HEK293 (cell line): ENCODE results near the gene NCEH1.

ENCODE experiments used
- CTCF ChIP-seq: fragments of 450-650 bp; formaldehyde crosslinking; IDR thresholded peaks from 2 replicates; pipeline ENCODE4 v1.5.1; 2016; ENCODE audit warnings: missing biosample characterization, missing genetic modification characterization
- MZF1 ChIP-seq: fragments of 450-650 bp; formaldehyde crosslinking; IDR thresholded peaks from 2 replicates; pipeline ENCODE4 v1.5.1; 2017; ENCODE audit warnings: missing biosample characterization, missing genetic modification characterization, borderline replicate concordance
- RBAK ChIP-seq: fragments of 450-650 bp; formaldehyde crosslinking; IDR thresholded peaks from 2 replicates; pipeline ENCODE4 v1.5.1; 2016; ENCODE audit warnings: missing biosample characterization, missing genetic modification characterization
- ZBTB7A ChIP-seq: fragments of 450-650 bp; formaldehyde crosslinking; IDR thresholded peaks from 2 replicates; pipeline ENCODE4 v1.5.1; 2016; ENCODE audit warnings: low read depth, missing biosample characterization, missing genetic modification characterization
- ZNF18 ChIP-seq: fragments of 450-650 bp; formaldehyde crosslinking; IDR thresholded peaks from 2 replicates; pipeline ENCODE4 v1.5.1; 2016; ENCODE audit warnings: missing biosample characterization, missing genetic modification characterization
- ZNF350 ChIP-seq: fragments of 450-650 bp; formaldehyde crosslinking; IDR thresholded peaks from 2 replicates; pipeline ENCODE4 v1.5.0; 2017; ENCODE audit warnings: missing biosample characterization, mild to moderate bottlenecking, missing genetic modification characterization
- ZNF37A ChIP-seq: fragments of 450-650 bp; IDR thresholded peaks from 2 replicates; pipeline ENCODE4 v1.5.1; 2018; ENCODE audit warnings: missing biosample characterization, missing genetic modification characterization
- ZNF501 ChIP-seq: fragments of 450-650 bp; formaldehyde crosslinking; IDR thresholded peaks from 2 replicates; pipeline ENCODE4 v1.5.1; 2016; ENCODE audit warnings: missing biosample characterization, missing genetic modification characterization
- ZNF510 ChIP-seq: fragments of 450-650 bp; formaldehyde crosslinking; IDR thresholded peaks from 2 replicates; pipeline ENCODE4 v1.5.1; 2018; ENCODE audit warnings: mild to moderate bottlenecking, missing genetic modification characterization, missing biosample characterization; ENCODE audit not compliant: insufficient replicate concordance
- ZNF560 ChIP-seq: fragments of 450-650 bp; formaldehyde crosslinking; IDR thresholded peaks from 2 replicates; pipeline ENCODE4 v1.5.1; 2017; ENCODE audit warnings: missing biosample characterization, missing genetic modification characterization, borderline replicate concordance
- ZNF571 ChIP-seq: fragments of 450-650 bp; formaldehyde crosslinking; IDR thresholded peaks from 2 replicates; pipeline ENCODE4 v1.5.0; 2017; ENCODE audit warnings: missing biosample characterization, missing genetic modification characterization
- ZNF664 ChIP-seq: fragments of 450-650 bp; formaldehyde crosslinking; IDR thresholded peaks from 2 replicates; pipeline ENCODE4 v1.5.1; 2016; ENCODE audit warnings: missing biosample characterization, missing genetic modification characterization
- ZNF792 ChIP-seq: fragments of 450-650 bp; formaldehyde crosslinking; IDR thresholded peaks from 2 replicates; pipeline ENCODE4 v1.5.1; 2016; ENCODE audit warnings: missing biosample characterization, missing genetic modification characterization

GRCh38 chr3:172687501-172687900, 23.4 kb downstream of the NCEH1 start:
- no peak for TF ChIP-seq ZNF18 (tag by site-specific recombination)
- TF ChIP-seq ZNF792 (tag by site-specific recombination) = no peak
- no peak for TF ChIP-seq ZNF350
- no peak for TF ChIP-seq CTCF (tag by site-specific recombination)
- no peak for TF ChIP-seq ZBTB7A
- no peak for TF ChIP-seq ZNF560 (tag by site-specific recombination)
- TF ChIP-seq ZNF510 (tag by site-specific recombination) = no peak
- TF ChIP-seq RBAK (tag by site-specific recombination) = no peak
- no peak for TF ChIP-seq ZNF571 (tag by site-specific recombination)
- no peak for TF ChIP-seq MZF1 (tag by site-specific recombination)
- no peak for TF ChIP-seq ZNF501
- TF ChIP-seq ZNF664 (tag by site-specific recombination) = no peak
- no peak for TF ChIP-seq ZNF37A (tag by site-specific recombination)
